Endometrial microvascular endothelial cells (primary cell): ENCODE measurements around the gene PPME1. TPM values are rescaled to one million over a fixed set of nuclear protein-coding genes. Genes with fewer than 3 reads are reported as not detected.
"Not testable (repeated sequence)": the region's sequence is repeated elsewhere in the genome, so short reads cannot be mapped to it uniquely, and the experiment has no call there.

Experiments used
- in situ Hi-C: cut with HindIII; loops from 2 replicates; pipeline ENCODE4 v1.10.0; 2017; ENCODE audit warnings: low sequenced_read_pairs, low pct_unique_long_range_greater_than_20kb; ENCODE audit errors: inconsistent ontology term
- total RNA-seq: library from RNA; depleted of rRNA; stranded (reverse); fragments of >200 nt; gene quantifications from one replicate; pipeline ENCODE4 v1.2.3, GENCODE V29; 2015; ENCODE audit errors: inconsistent ontology term

Gene PPME1, protein sequence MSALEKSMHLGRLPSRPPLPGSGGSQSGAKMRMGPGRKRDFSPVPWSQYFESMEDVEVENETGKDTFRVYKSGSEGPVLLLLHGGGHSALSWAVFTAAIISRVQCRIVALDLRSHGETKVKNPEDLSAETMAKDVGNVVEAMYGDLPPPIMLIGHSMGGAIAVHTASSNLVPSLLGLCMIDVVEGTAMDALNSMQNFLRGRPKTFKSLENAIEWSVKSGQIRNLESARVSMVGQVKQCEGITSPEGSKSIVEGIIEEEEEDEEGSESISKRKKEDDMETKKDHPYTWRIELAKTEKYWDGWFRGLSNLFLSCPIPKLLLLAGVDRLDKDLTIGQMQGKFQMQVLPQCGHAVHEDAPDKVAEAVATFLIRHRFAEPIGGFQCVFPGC
- 47.0 TPM for total RNA-seq

DNA sequence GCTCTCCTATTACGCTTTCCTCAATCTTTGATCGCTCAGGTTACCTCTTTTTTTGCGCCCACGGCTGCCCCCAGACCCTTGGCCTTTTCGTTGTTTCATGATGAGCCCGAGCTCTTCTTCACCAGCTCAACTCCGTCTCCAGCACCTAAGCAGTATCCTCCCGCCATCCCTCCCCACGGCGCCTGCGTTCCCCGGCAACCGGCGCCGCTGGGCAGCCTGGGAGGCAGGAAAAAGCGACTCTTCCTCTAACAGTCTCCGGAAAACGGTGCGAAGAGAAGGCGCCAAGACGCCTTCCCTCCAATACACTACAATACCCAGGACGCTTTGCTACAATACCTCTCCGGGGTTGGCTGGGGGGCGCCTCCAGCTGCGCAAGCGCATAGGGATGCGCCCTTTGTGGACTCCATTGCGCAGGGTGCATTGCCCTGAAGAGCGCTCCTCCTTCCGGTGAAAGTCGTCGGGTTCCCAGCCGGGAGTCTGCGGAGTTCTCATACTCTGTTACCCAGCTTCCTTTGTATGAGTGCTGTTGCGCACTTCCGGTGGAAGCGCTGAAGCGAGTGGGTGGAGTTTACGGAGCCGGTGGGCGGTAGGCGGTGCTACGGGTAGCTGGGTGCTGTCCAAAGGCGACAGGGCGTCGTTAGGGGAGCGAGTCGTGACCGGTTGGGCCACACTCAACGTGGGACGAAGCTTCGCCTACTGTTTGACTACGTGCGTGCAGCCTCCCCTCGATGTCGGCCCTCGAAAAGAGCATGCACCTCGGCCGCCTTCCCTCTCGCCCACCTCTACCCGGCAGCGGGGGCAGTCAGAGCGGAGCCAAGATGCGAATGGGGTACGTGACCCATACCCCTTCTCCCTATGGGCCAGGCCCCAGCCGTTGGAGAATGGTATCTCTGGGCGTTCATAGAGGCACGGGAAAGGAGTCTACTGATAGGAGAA, at the start of gene PPME1, which contains the start of gene C2CD3:
TSS of gene PPME1 (plus strand) at position 596 of the 936 bp plus-strand sequence. CDS start at position 729, 133 bp downstream.
TSS of gene C2CD3 (minus strand) at position 309 of the 936 bp plus-strand sequence. CDS start at position 99, 210 bp downstream.
- in situ Hi-C loops: no loop called here

DNA sequence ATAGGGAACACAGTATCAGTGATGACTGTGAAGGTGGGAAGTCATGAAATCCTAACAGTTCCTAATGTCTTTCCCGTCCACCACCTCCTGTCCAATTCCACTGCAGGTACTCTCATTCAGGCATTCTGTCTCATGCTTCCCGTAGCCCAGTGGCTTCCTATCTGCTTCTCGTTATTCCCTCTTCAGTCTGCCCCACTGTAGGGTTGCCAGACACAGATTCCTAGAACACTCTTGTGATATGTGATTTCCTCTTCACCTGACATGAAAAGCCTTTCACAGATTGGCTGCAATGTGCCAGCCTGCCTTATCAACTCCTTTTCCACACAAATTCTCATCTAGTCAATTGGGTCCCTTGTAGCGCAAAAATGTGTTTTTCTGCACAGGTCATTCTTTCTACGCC, 49.3 kb upstream of the PPME1 start:
- in situ Hi-C loops: no loop called here

DNA sequence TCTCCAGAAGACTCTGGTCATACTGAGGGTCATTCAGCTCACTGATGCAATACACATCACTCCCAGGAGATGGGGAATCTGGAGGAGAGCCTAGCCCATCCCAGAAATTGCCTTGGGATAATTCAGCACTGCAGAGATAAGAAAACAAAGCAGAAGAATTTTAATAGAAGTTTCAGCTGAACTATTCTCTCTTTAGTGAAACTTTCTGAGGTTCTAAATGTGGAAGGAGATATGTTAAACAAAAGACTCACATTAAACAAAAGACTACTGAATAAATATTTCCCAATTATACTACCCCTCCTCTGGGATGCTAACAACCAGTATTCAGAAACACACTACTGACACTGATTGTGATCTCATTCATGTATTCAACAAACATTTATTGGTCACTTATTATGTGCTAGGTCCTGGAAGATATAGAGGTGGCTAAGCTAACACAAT, 48.1 kb upstream of the PPME1 start:
- in situ Hi-C loops: no loop called here

DNA sequence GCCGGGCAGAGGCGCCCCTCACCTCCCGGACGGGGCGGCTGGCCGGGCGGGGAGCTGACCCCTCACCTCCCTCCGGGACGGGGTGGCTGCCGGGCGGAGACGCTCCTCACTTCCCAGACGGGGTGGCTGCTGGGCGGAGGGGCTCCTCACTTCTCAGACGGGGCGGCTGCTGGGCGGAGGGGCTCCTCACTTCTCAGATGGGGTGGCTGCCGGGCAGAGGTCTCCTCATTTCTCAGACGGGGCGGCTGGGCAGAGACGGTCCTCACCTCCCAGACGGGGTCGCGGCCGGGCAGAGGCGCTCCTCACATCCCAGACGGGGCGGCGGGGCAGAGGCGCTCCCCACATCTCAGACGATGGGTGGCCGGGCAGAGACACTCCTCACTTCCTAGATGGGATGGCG, 42.0 kb upstream of the PPME1 start:
- in situ Hi-C loops: not testable (repeated sequence)

DNA sequence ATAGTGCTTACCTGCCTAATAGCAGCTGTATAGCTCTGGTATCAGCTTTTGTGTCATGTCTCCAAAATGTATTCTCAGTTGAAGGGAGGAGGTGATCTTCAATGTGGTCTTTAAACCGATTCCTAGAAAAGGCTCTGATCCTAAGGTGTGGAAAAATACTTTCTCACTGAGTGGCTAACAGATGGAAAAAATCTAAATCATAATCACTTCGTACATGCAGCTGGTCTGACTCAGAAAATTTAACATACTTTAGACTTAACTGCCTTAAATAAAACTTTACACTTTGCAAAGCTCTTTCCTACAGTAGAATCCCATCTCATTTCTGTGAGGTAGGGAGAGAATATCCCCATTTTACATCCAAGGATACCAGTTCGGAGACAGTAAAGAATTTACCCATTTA, 38.3 kb upstream of the PPME1 start:
- in situ Hi-C loops: no loop called here

DNA sequence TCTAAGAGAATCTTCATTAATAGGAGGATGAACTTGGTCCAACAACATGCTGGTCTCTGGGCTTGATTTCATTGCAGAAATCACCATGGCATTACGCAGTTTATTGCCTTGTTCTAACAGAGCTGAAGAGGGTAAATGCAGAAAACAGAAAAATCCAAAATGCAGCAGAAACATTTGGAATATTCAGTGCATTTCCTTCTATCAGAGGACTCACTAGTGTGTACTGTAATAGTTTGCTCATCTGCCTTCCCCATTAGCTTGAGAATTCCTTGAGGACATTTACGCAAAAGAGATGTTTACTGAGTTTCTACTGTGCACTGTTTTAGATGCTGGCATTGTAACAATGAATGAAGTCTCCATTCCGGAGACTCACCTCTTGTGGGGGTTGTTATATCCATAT, 37.7 kb upstream of the PPME1 start:
- in situ Hi-C loops: no loop called here

DNA sequence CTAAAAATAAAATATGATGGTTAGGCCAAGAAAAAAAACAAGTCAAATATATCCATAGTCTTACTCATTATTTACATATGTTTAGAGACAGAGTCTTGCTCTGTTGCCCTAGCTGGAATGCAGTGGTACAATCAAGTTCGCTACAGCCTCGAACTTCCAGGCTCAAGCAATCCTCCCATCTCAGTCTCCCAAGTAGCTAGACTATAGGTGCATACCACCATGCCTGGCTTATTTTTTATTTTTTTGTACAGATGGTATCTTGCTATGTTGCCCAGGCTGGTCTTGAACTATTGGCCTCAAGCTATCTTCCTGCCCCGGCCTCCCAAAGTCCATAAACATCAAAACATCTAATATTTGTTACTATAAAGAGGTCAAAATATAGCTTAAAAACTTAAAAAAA, 36.4 kb upstream of the PPME1 start:
- in situ Hi-C loops: no loop called here

DNA sequence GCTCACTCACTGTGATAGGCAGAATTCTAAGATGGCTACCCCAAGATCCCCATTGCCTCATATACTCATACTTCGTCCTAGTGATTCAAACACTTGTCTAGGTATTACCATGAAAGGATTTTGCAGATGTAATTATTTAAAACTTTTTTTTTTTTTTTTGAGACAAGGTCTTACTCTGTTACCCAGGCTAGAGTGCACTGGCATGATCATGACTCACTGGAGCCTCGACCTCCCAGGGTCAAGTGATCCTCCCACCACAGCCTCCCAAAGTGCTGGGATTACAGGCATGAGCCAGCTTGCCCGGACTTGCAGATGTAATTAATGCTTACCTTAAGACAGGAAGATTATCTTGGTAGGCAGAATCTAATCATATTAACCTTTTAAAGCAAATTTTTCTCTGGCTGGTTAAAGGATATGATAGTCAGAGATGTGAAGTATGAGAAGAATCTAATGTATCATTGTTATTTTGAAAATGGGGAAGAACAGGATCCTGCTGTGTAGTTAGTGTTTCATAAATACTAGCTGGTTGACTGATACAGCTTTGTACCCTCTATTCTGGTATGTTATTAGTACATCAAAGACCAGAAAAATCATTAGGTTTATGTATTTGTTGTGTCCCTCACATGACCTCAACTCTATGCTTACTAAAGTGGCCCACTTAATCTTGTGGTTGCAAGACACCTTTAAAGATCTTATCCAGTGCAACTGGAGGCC, 35.8 kb upstream of the PPME1 start:
- in situ Hi-C loops: no loop called here

DNA sequence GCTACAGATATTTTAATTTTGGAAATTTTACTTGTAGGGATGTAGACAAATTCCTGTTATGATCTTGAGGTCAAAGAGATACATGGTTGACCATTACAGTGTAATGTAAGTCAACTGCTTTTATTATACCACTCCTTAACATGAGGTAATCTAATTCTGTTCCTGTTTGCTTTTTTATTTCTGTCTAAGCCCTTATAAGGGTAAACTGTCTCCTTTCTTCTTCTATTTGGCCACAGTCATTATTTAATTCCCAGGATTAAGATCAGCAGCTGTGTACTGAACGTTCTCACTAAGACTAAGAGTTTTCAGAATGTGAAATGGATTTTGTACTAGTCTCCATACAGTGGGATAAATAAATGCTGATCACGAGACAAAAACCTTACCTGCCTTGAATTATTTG, 33.1 kb upstream of the PPME1 start:
- in situ Hi-C loops: no loop called here

DNA sequence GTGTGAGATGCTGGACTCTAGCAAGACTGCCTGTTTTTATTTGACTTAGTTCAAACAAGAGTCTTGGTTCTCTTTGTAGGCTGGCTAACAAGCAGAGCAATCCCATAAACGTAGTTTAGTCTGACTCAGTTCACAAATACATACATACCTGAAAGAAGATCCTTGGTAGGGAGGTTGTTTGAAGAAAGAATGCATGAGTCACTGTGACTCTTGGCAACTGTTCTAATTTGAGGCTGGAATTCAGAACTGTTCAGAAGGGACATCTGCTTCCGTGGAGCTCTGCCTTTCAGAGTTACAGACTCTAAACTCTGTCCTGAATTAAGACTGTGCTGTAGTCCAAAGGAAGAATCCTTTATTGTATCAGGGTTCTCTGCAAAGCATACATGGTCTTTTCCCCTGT, 32.5 kb upstream of the PPME1 start:
- in situ Hi-C loops: no loop called here

DNA sequence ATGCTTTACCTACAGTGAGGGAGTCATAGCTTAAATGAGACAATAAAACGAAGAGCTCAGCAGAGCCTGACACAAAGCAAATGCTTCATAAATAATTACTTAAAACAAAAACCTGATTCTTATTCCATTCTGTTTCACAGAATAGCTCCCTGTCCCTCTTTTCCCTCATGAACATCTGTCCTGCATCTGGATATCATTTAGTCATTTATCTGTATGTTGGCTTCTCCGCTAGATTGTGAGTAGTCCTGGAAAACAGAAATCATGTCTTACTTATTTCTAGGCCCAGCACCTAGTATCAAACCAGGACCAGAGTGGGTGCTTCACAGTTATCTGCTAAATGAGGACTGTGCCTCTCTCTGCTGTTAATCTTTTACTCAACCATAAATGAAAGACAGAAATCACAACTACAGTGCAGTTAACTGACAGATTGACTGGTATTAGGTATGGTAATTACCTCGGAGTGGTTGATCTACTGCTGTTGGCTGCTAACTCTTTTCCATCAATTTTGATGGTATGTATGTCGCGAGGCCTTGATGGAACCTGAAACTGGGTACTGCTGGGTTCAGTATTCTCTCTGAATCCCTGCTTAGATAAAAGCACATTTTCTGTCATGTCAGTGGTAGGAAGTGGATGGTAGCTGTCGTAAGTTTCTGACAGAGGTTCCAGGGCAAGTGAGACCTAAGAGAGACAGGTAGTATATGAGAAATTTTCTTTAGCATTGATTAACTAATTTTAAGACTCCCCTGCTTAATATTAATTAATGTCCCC, 31.8 kb upstream of the PPME1 start:
- in situ Hi-C loops: no loop called here

DNA sequence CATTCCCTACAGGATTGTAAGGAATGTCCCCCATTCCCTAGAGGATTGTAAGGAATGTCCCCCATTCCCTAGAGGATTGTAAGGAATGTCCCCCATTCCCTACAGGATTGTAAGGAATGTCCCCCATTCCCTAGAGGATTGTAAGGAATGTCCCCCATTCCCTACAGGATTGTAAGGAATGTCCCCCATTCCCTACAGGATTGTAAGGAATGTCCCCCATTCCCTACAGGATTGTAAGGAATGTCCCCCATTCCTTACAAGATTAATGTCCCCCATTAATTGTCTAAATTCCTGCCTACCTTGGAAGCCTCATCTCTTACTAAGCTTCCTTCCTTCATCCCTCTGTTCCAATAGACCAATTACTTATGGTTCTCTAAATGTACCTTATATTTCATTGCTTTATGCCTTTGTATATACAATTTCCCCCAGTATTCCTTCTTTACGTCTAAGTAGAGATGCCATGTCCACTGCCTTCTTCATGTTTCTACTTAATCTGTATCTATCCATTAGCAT, 31.1 kb upstream of the PPME1 start:
- in situ Hi-C loops: not testable (repeated sequence)

DNA sequence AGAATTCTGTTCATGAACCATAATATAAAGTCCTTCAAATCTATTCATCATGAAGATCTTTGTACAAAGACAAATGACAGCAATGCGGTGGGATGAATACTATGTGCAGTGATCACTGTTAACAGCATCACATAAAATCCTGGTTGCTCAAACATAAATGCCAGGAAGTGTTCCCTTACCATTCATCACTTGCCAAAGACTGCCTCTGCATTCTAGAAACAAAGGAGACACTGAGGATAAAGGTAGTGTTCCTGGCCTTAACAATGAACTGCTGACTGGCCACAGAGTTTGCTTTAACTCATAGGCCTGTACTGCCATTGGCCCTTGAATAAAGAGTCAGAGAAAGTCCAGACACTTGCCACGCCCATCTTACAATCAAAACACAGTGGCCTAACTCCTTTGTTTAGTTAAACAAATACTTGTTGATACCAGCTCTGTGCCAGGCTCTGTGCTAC, 29.8 kb upstream of the PPME1 start:
- in situ Hi-C loops: no loop called here

DNA sequence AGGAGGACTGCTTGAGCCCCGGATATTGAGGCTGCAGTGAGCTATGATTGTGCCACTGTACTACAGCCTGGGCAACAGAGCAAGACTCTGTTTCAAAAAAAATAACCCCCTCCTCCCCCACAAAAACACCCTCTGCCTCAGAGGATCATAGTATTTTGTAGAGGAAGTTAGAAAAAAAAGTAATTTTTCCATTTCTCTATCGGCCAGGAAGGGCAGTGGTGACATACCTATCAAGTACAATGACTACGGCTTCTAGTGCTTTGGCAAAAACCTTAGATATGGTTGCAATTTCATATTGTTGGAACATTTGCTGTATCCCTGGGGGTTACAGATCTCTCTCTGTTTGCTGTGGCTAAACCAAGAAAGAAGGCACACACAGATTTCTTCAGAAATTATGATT, 29.2 kb upstream of the PPME1 start:
- in situ Hi-C loops: no loop called here

DNA sequence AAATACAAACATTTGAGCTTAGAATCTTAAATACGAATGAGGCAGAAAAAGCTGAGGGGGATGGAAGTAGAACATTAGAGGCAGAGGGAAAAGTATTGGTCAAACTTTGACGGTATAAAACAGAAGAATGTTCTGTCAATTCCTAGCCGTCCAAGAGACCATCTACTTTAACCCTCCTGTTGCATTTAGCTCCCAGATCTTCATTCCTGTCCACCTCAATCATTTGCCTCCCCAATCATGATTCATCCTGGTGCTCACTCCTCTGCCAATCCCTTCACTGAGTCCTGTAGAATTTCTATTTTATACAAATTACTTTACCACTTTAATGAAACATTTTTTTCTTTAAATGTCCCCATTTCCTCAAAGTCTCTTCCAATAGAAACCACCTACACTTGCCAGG, 28.5 kb upstream of the PPME1 start:
- in situ Hi-C loops: no loop called here

DNA sequence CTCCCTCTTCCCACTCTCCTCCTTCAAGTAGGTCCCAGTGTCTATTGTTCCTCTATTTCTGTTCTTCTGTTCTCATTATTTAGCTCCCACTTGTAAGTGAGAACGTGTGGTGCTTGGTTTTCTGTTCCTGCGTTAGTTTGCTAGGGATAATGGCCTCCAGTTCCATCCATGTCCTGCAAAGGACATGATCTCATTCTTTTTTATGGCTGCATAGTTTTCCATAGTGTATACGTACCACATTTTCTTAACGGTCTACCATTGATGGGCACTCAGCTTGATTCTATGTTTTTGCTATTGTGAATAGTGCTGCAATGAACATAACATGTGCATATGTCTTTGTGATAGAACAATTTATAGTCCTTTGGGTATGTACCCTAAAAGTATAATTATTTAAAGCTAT, 26.5 kb upstream of the PPME1 start:
- in situ Hi-C loops: no loop called here

DNA sequence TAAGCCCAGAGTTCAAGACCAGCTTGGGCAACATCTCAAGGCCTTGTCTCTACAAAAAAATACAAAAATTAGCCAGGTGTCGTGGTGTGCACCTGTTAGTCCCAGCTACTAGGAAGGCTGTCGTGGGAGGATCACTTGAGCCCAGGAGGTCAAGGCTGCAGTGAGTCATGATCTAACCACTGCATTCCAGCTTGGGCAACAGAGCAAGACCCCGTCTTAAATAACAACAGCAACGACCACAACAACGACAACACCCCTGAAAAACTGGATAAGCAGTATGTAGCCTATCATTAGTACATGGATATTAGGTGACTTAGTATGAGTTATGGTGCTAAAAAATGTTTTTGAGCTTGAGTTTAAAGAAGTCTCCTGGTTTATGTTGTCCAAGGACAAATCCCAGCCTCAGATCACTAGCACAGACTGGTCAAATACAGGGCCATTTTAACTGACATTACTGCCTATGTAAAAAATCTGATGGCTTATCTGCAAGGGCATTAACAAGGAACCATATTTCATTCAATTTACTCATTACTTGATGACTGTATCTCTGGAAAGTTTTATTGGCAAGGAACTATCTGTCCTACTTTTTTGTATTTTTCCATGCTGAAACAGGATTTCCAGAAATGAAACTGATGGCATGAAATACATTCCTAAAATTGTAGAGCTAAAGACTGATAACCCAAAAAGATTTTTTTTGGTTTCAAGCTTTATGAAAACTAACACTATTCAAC, 23.7 kb upstream of the PPME1 start:
- in situ Hi-C loops: no loop called here

DNA sequence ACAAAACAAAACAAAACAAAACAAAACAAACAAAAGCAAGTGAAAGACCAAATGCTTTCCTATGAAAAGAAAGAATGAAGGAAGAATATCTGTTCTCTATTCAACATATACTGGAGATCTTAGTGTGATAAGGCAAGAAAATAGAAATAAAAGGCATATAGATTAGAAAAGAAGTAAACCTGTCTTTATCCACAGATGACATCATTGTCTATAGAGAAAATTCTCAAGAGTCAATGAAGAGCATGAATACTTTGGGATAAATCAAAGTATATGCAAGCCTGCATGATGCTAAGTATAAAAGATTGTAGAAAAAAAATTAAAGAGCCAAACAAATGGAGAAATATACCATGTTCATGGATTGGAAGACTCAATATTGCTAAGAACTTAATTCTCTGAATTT, 17.9 kb upstream of the PPME1 start:
- in situ Hi-C loops: no loop called here
